SK-N-SH (cell line): Measurements from ENCODE around the gene C11orf91.

ENCODE experiments used
- EZH2phosphoT487 ChIP-seq: fragments of 200-600 bp; sonication (generic); IDR thresholded peaks from 2 replicates; pipeline ENCODE4 v1.6.1; 2017; ENCODE audit warnings: low read depth, mixed run types, mild to moderate bottlenecking, antibody characterized with exemption, moderate library complexity, borderline replicate concordance
- FOXM1 ChIP-seq: IDR thresholded peaks from 2 replicates; pipeline ENCODE4 v1.4.0; 2012; ENCODE audit warnings: low read depth, mild to moderate bottlenecking
- GABPA ChIP-seq: IDR thresholded peaks from 2 replicates; pipeline ENCODE4 v1.4.0; 2012; ENCODE audit warnings: low read depth, mild to moderate bottlenecking
- MEF2A ChIP-seq: IDR thresholded peaks from 2 replicates; pipeline ENCODE4 v1.4.0; 2012; ENCODE audit warnings: low read depth, borderline replicate concordance
- MXI1 ChIP-seq: IDR thresholded peaks from 2 replicates; pipeline ENCODE4 v1.6.1; 2012; ENCODE audit warnings: mild to moderate bottlenecking, low read depth, low read length, improper control_type of control experiment
- POLR2AphosphoS5 ChIP-seq: IDR thresholded peaks from 2 replicates; pipeline ENCODE4 v1.6.1; 2012; ENCODE audit warnings: low read depth, low read length
- TAF1 ChIP-seq: IDR thresholded peaks from 2 replicates; pipeline ENCODE4 v1.6.1; 2012; ENCODE audit warnings: low read depth, mild to moderate bottlenecking, low read length, moderate library complexity, borderline replicate concordance
- TCF12 ChIP-seq: IDR thresholded peaks from 2 replicates; pipeline ENCODE4 v1.4.0; 2012
- YY1 ChIP-seq: IDR thresholded peaks from 2 replicates; pipeline ENCODE4 v1.4.0; 2012; ENCODE audit warnings: low read depth, mild to moderate bottlenecking
- TF ChIP-seq, protein P1 (sequence below): fragments of 200-600 bp; sonication (generic); IDR thresholded peaks from 2 replicates; pipeline ENCODE4 v1.6.1; 2017; ENCODE audit warnings: antibody characterized with exemption, mild to moderate bottlenecking, moderate library complexity
- TF ChIP-seq, protein P2 (sequence below): IDR thresholded peaks from 2 replicates; pipeline ENCODE4 v1.4.0; 2012; ENCODE audit warnings: low read depth, borderline replicate concordance
- TF ChIP-seq, protein P3 (sequence below): IDR thresholded peaks from 2 replicates; pipeline ENCODE4 v1.6.1; 2012; ENCODE audit warnings: mild to moderate bottlenecking, low read depth, low read length, moderate library complexity
- TF ChIP-seq, protein P4 (sequence below): IDR thresholded peaks from 2 replicates; pipeline ENCODE4 v1.4.0; 2012; ENCODE audit warnings: low read depth
- TF ChIP-seq, protein P5 (sequence below): fragments of 150-350 bp; IDR thresholded peaks from 2 replicates; pipeline ENCODE4 v1.6.1; 2017; ENCODE audit warnings: antibody characterized with exemption, low read length, low read depth, borderline replicate concordance

DNA sequence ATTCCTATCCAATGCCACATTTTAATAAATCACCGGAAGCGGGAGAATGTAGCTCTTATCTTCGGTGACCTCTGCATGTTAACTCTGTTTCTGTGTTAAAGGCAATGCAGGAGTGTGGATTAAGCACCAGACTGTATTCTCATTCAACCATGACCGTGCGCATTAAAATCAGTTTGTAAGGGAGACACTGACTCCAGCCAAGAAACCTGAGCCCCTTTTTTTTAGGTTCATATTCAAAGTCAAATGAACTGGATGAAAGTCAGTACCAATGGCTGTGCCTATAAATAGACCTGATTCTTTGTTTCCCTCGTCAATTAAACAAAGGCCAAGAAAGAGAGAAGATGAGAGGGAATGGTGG lies 32.2 kb downstream of the C11orf91 start:
- TF ChIP-seq, protein P1, sequence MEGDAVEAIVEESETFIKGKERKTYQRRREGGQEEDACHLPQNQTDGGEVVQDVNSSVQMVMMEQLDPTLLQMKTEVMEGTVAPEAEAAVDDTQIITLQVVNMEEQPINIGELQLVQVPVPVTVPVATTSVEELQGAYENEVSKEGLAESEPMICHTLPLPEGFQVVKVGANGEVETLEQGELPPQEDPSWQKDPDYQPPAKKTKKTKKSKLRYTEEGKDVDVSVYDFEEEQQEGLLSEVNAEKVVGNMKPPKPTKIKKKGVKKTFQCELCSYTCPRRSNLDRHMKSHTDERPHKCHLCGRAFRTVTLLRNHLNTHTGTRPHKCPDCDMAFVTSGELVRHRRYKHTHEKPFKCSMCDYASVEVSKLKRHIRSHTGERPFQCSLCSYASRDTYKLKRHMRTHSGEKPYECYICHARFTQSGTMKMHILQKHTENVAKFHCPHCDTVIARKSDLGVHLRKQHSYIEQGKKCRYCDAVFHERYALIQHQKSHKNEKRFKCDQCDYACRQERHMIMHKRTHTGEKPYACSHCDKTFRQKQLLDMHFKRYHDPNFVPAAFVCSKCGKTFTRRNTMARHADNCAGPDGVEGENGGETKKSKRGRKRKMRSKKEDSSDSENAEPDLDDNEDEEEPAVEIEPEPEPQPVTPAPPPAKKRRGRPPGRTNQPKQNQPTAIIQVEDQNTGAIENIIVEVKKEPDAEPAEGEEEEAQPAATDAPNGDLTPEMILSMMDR = no peak
- TF ChIP-seq, protein P2, sequence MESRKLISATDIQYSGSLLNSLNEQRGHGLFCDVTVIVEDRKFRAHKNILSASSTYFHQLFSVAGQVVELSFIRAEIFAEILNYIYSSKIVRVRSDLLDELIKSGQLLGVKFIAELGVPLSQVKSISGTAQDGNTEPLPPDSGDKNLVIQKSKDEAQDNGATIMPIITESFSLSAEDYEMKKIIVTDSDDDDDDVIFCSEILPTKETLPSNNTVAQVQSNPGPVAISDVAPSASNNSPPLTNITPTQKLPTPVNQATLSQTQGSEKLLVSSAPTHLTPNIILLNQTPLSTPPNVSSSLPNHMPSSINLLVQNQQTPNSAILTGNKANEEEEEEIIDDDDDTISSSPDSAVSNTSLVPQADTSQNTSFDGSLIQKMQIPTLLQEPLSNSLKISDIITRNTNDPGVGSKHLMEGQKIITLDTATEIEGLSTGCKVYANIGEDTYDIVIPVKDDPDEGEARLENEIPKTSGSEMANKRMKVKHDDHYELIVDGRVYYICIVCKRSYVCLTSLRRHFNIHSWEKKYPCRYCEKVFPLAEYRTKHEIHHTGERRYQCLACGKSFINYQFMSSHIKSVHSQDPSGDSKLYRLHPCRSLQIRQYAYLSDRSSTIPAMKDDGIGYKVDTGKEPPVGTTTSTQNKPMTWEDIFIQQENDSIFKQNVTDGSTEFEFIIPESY = no peak
- TF ChIP-seq, protein P3, sequence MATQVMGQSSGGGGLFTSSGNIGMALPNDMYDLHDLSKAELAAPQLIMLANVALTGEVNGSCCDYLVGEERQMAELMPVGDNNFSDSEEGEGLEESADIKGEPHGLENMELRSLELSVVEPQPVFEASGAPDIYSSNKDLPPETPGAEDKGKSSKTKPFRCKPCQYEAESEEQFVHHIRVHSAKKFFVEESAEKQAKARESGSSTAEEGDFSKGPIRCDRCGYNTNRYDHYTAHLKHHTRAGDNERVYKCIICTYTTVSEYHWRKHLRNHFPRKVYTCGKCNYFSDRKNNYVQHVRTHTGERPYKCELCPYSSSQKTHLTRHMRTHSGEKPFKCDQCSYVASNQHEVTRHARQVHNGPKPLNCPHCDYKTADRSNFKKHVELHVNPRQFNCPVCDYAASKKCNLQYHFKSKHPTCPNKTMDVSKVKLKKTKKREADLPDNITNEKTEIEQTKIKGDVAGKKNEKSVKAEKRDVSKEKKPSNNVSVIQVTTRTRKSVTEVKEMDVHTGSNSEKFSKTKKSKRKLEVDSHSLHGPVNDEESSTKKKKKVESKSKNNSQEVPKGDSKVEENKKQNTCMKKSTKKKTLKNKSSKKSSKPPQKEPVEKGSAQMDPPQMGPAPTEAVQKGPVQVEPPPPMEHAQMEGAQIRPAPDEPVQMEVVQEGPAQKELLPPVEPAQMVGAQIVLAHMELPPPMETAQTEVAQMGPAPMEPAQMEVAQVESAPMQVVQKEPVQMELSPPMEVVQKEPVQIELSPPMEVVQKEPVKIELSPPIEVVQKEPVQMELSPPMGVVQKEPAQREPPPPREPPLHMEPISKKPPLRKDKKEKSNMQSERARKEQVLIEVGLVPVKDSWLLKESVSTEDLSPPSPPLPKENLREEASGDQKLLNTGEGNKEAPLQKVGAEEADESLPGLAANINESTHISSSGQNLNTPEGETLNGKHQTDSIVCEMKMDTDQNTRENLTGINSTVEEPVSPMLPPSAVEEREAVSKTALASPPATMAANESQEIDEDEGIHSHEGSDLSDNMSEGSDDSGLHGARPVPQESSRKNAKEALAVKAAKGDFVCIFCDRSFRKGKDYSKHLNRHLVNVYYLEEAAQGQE = no peak
- no peak for TF ChIP-seq EZH2phosphoT487
- TF ChIP-seq, protein P4, sequence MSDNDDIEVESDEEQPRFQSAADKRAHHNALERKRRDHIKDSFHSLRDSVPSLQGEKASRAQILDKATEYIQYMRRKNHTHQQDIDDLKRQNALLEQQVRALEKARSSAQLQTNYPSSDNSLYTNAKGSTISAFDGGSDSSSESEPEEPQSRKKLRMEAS = no peak
- TF ChIP-seq TAF1 = no peak
- TF ChIP-seq MXI1 = no peak
- TF ChIP-seq TCF12 = no peak
- no peak for TF ChIP-seq GABPA
- TF ChIP-seq YY1 = no peak
- TF ChIP-seq, protein P5, sequence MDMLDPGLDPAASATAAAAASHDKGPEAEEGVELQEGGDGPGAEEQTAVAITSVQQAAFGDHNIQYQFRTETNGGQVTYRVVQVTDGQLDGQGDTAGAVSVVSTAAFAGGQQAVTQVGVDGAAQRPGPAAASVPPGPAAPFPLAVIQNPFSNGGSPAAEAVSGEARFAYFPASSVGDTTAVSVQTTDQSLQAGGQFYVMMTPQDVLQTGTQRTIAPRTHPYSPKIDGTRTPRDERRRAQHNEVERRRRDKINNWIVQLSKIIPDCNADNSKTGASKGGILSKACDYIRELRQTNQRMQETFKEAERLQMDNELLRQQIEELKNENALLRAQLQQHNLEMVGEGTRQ = no peak
- TF ChIP-seq POLR2AphosphoS5 = no peak
- no peak for TF ChIP-seq MEF2A
- no peak for TF ChIP-seq FOXM1
